DOHH2 (cell line): ENCODE results near the gene TRPM5.

Source experiments
- CTCF ChIP-seq: fragments of 200-600 bp; sonication (generic); IDR thresholded peaks from one replicate; pipeline ENCODE4 v1.5.1; 2014; ENCODE audit warnings: antibody characterized with exemption, mild to moderate bottlenecking, low read depth, low read length; ENCODE audit not compliant: poor library complexity, severe bottlenecking
- EZH2phosphoT487 ChIP-seq: fragments of 200-600 bp; sonication (generic); IDR thresholded peaks from 2 replicates; pipeline ENCODE4 v1.6.1; 2017; ENCODE audit warnings: borderline replicate concordance, mild to moderate bottlenecking, antibody characterized with exemption, low read length, moderate library complexity, mixed read lengths

GRCh38 chr11:2421996-2422395, 22.3 kb downstream of the TRPM5 start:
- no peak for TF ChIP-seq CTCF
- no peak for TF ChIP-seq EZH2phosphoT487
